ENCODE measurements around the gene ZFP1. TPM values are rescaled to one million over a fixed set of nuclear protein-coding genes. Genes with fewer than 3 reads are reported as not detected.

ZFP1 gene
- total and polyA plus RNA-seq, 2 of the 4 experiments (the other 2 are of a cell fraction) = 3.8 to 16.0 TPM

- Histone ChIP-seq H2AK5ac (ENCODE audit: low read depth, low read length) (no peak overlapping the region), H3K56ac (ENCODE audit: extremely low read depth, insufficient read depth, low read length) (no peak overlapping the region), H3K9me1 (ENCODE audit: insufficient read depth, low read length) (peaks cover 2% of the 10 kb centered on the region; the same call in 1 of the 2 replicates), H3K18ac (ENCODE audit: low read depth, low read length) (no peak overlapping the region), H2BK120ac (ENCODE audit: low read depth, low read length) (no peak overlapping the region), H3K4me1 (ENCODE audit: control insufficient read depth, insufficient read depth, low read length) (no peaks in the 10 kb centered on the region; the same call in 1 of the 2 replicates), H3K4me3 (ENCODE audit: insufficient read depth, low read depth, low read length) (no peak overlapping the region), H2BK15ac (ENCODE audit: low read depth, low read length) (no peak overlapping the region), H2BK20ac (ENCODE audit: low read depth, low read length) (no peak overlapping the region), H4K20me1 (ENCODE audit: insufficient read depth, low read length) (peaks cover 4% of the 10 kb centered on the region; the same call in 1 of the 2 replicates), H3K27me3 (ENCODE audit: control insufficient read depth, insufficient read depth, low read length) (no peaks in the 10 kb centered on the region; the same call in 1 of the 2 replicates), H3K4ac (ENCODE audit: low read depth, low read length) (no peak overlapping the region; the same call in 1 of the 2 replicates), H3K14ac (replicated peaks; ENCODE audit: low read depth, low read length) (no peak overlapping the region), H4K8ac (ENCODE audit: low read depth in 2 of 2, low read length in 2 of 2) (peak overlapping the region in 1 of 2 experiments; percentile 76; a peak in 2 of 4 replicates), H3K36me3 (ENCODE audit: control insufficient read depth, insufficient read depth, low read length) (peaks cover 5% of the 10 kb centered on the region), H3K4me2 (ENCODE audit: low read depth, low read length) (peak overlapping the region; percentile 45; the same call in 1 of the 2 replicates), H2AK9ac (replicated peaks; ENCODE audit: low read depth, low read length, poor library complexity) (no peak overlapping the region), H3K9ac (ENCODE audit: low read depth, low read length) (no peak overlapping the region), H4K5ac (ENCODE audit: low read depth, low read length) (no peak overlapping the region), H2AFZ (replicated peaks; ENCODE audit: low read length, poor library complexity) (peak overlapping the region; percentile 100), H3K79me1 (ENCODE audit: low read depth in 1 of 2, low read length in 2 of 2) (peaks cover 8 to 13% of the 10 kb centered on the region in 2 experiments), H2BK5ac (ENCODE audit: low read depth, low read length, poor library complexity, severe bottlenecking) (no peak overlapping the region), H4K91ac (ENCODE audit: insufficient read depth, low read depth, low read length) (no peak overlapping the region), H3K27ac (ENCODE audit: insufficient read depth, low read length) (no peak overlapping the region), H3K9me3 (ENCODE audit: control insufficient read depth, insufficient read depth, low read length) (peaks cover 3% of the 10 kb centered on the region), H3K23ac (ENCODE audit: low read depth, low read length) (no peak overlapping the region)
- POLR2A ChIA-PET (ENCODE audit: unreplicated experiment) = no interaction called here
- no TSS peak for BruUV-seq (replicated peaks)
- TF ChIP-seq CEBPB (IDR thresholded peaks at IDR 0.05; ENCODE audit: low read depth, low read length) = no peak
- TF ChIP-seq CTCF (conservative IDR thresholded peaks at IDR 0.05; ENCODE audit: low read depth, low read length) = no peak
- TF ChIP-seq RCOR1 (IDR thresholded peaks at IDR 0.05; ENCODE audit: insufficient replicate concordance, low read length) = no peak
- no peak for TF ChIP-seq FOS (IDR thresholded peaks at IDR 0.05; ENCODE audit: low read depth, low read length)
- TF ChIP-seq, protein P1, sequence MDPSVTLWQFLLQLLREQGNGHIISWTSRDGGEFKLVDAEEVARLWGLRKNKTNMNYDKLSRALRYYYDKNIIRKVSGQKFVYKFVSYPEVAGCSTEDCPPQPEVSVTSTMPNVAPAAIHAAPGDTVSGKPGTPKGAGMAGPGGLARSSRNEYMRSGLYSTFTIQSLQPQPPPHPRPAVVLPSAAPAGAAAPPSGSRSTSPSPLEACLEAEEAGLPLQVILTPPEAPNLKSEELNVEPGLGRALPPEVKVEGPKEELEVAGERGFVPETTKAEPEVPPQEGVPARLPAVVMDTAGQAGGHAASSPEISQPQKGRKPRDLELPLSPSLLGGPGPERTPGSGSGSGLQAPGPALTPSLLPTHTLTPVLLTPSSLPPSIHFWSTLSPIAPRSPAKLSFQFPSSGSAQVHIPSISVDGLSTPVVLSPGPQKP (IDR thresholded peaks at IDR 0.05; ENCODE audit: borderline replicate concordance, low read depth, low read length) = no peak
- no peak for TF ChIP-seq CHD1 (IDR thresholded peaks at IDR 0.05; ENCODE audit: low read depth, low read length)
- no peak for TF ChIP-seq MAZ (IDR thresholded peaks at IDR 0.05; ENCODE audit: borderline replicate concordance, low read depth, low read length)
- TF ChIP-seq MAFK (IDR thresholded peaks at IDR 0.05; ENCODE audit: low read depth, low read length) = no peak
- TF ChIP-seq RAD21 (IDR thresholded peaks at IDR 0.05; ENCODE audit: low read length) = no peak
- no peak for TF ChIP-seq USF2 (IDR thresholded peaks at IDR 0.05; ENCODE audit: low read depth, low read length)
- no peak for TF ChIP-seq RFX5 (IDR thresholded peaks at IDR 0.05; ENCODE audit: low read depth, low read length)
- no peak for TF ChIP-seq POLR2A (IDR thresholded peaks at IDR 0.05; ENCODE audit: low read depth, low read length)
- TF ChIP-seq SMC3 (IDR thresholded peaks at IDR 0.05; ENCODE audit: low read depth, low read length) = no peak
- WGBS, 2 experiments (ENCODE audit: extremely low coverage in 2 of 2, insufficient read length in 1 of 2) = no CpG with 5 or more reads among the region's 3 CpGs
- dilution Hi-C loops (cut with HindIII; ENCODE audit: low sequenced_read_pairs, unreplicated experiment) = no loop called here
- in situ Hi-C loops (cut with MboI; ENCODE audit: low sequenced_read_pairs) = no loop called here
- ATAC-seq (ENCODE audit: low read depth) = no peak
- CTCF ChIA-PET = interaction anchor here (0.6 kb wide), 1 partner anchor 13 kb away, joined by 7 read pairs; no protein-coding TSS in a partner anchor
- DNase-seq = no peak
- intact Hi-C loops (cut with micrococcal nuclease) = no loop called here
These were observed 385 bp upstream of the ZFP1 start for GRCh38 chr16:75147968-75148310.

All from IMR-90 (cell line).